BJ (cell line): ENCODE measurements around the gene BCL2. TPM values are rescaled to one million over a fixed set of nuclear protein-coding genes. Genes with fewer than 3 reads are reported as not detected.

ENCODE experiments used
- CTCF ChIA-PET: fragments of 350-600 bp; formaldehyde crosslinking; extraction: SDS; loops from one replicate; lab custom pipeline; 2021; ENCODE audit warnings: antibody characterized with exemption, inconsistent platforms; lab: Yijun Ruan, JAX
- POLR2A ChIA-PET: fragments of 300-600 bp; sonication (Branson Sonifier 250); formaldehyde crosslinking; extraction: SDS; loops from one replicate; lab custom pipeline; 2021; ENCODE audit warnings: antibody characterized with exemption; lab: Charles Lee
- DNase-seq: peaks from one replicate; pipeline ENCODE4 v3.0.0-alpha.2; 2011; ENCODE audit warnings: low read depth
- H3K27me3 ChIP-seq: 2 replicates; pipeline ENCODE4 v1.6.0; 2011; ENCODE audit warnings: low read length; ENCODE audit not compliant: control insufficient read depth, insufficient read depth
- H3K36me3 ChIP-seq: 2 replicates; pipeline ENCODE4 v1.5.1; 2011; ENCODE audit warnings: low read length; ENCODE audit not compliant: control insufficient read depth, insufficient read depth
- H3K4me3 ChIP-seq: 2 replicates; pipeline ENCODE4 v1.5.1; 2011; ENCODE audit warnings: low read depth, mild to moderate bottlenecking, control low read depth, low read length
- CTCF ChIP-seq: IDR thresholded peaks from 2 replicates; pipeline ENCODE4 v1.5.1; 2011; ENCODE audit warnings: low read depth, mild to moderate bottlenecking, control low read depth, inconsistent platforms, low read length, moderate library complexity; ENCODE audit not compliant: insufficient read depth
- polyA plus RNA-seq: library from polyadenylated mRNA; depleted of rRNA; stranded (reverse); fragments of >200 nt; gene quantifications from 2 replicates; pipeline ENCODE4 v1.2.3, GENCODE V29; 2011

The BCL2 gene
- polyA plus RNA-seq, 1 experiment, result 0.15 TPM

DNA sequence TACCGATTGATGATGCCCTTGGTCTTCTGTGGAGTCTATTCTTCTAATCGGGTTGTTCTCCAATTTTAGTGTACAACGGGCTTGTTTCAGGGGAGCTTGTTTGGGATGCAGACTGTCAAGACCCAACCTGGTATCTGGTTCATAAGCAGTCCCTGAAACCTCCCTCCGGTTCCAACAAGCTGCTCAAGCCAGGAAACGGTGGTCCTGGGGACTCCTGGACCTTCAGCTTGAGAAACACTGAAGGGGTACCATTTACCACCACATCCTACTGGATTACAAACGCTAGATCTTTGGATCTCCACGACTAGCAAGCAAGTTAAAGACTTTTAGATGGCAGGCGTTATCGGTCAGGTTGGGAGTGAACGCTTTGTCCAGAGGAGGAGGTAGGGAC, 2.0 kb downstream of the BCL2 start:
- DNase-seq, result no peak
- ChIA-PET POLR2A (no interaction called here), CTCF (interaction anchor here (2.1 to 3.8 kb wide), 3 partner anchors 10 to 301 kb away, joined by 10 to 22 read pairs (median 14); no protein-coding TSS in a partner anchor)
- no peaks in the 10 kb centered on the region for H3K36me3 ChIP-seq
- peaks cover 12% of the 10 kb centered on the region for H3K27me3 ChIP-seq
- no peak overlapping the region for H3K4me3 ChIP-seq
- TF ChIP-seq CTCF, result no peak

GRCh38 chr18:63316612-63317555, 2.7 kb downstream of the BCL2 start:
- Histone ChIP-seq H3K36me3 (no peaks in the 10 kb centered on the region), H3K27me3 (peaks cover 12% of the 10 kb centered on the region), H3K4me3 (no peak overlapping the region)
- no peak for TF ChIP-seq CTCF
- DNase-seq, result no peak
- ChIA-PET POLR2A (no interaction called here), CTCF (interaction anchor here (0.8 to 3.8 kb wide), 4 partner anchors 9 to 301 kb away, joined by 3 to 22 read pairs (median 12); no protein-coding TSS in a partner anchor)

DNA sequence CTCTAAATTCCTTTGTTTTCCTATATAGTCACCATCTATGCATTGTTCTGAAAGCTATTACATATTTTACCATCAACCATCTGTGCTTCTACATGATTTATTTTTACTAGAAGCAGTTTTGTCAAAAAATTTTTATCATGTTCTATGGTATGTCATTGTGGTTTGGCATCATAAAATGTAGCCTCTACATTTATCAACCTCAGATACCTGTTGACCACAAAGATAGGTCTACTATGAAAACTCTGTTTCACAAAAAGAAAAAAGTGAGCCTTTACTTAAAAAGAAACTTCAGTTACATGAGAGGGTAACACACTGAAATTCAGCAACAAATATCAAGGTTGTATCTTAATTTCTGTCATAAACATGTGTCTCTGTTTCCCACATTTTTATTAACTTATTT, 3.7 kb downstream of the BCL2 start:
- H3K4me3 ChIP-seq, result no peak overlapping the region
- no peaks in the 10 kb centered on the region for H3K36me3 ChIP-seq
- TF ChIP-seq CTCF, result no peak
- ChIA-PET POLR2A (no interaction called here), CTCF (no interaction called here)
- DNase-seq, result no peak
- H3K27me3 ChIP-seq, result peaks cover 12% of the 10 kb centered on the region

DNA sequence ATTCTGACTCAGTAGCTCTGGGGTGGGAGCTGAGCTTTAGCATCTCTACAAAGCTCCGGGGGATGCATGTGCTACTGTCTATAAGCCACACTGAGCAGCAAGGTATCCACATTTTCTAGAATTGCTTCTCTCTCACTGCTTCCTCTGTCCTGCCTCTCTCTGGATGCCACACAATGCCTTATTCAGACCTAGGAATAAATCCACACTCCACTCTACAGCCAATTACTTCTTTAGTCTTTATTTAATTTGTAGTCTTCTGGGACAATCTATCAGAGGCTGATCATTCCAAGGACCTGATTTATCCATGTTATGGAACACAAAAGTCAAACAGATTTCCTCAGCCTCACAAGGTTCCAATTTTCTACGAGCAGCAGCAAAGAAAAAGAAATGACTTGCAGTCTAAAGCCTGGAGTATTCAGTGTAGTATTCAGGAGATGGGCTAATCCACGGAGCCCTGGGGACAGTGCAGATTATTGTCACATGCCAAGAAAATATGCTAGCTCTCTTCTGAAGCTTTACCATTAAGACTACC, 4.4 kb downstream of the BCL2 start:
- Histone ChIP-seq H3K36me3 (no peaks in the 10 kb centered on the region), H3K27me3 (peaks cover 12% of the 10 kb centered on the region), H3K4me3 (no peak overlapping the region)
- ChIA-PET POLR2A (no interaction called here), CTCF (interaction anchor here (0.9 kb wide), 1 partner anchor 187 kb away, joined by 3 read pairs; no protein-coding TSS in a partner anchor)
- no peak for TF ChIP-seq CTCF
- DNase-seq, result no peak
